HepG2 (cell line): ENCODE results near the gene ARHGAP25.

Experiments used
- CBX1 ChIP-seq: IDR thresholded peaks from one replicate; pipeline ENCODE4 v1.6.1; 2016; ENCODE audit warnings: antibody characterized with exemption, low read depth
- RFXANK ChIP-seq: IDR thresholded peaks from 2 replicates; pipeline ENCODE4 v1.6.1; 2016

GRCh38 chr2:68765739-68766375, 31.2 kb downstream of the ARHGAP25 start:
- TF ChIP-seq CBX1: no peak
- TF ChIP-seq RFXANK (CRISPR knock-in tag): no peak
